HG03108 (cell line): ENCODE results near the gene BMPR1B.

Source experiments
- ATAC-seq: cut with Tn5 transposase; IDR thresholded peaks from one replicate; pipeline ENCODE4 v1.9.1; 2021; ENCODE audit warnings: moderate library complexity; ENCODE audit not compliant: unreplicated experiment

Gene BMPR1B

DNA sequence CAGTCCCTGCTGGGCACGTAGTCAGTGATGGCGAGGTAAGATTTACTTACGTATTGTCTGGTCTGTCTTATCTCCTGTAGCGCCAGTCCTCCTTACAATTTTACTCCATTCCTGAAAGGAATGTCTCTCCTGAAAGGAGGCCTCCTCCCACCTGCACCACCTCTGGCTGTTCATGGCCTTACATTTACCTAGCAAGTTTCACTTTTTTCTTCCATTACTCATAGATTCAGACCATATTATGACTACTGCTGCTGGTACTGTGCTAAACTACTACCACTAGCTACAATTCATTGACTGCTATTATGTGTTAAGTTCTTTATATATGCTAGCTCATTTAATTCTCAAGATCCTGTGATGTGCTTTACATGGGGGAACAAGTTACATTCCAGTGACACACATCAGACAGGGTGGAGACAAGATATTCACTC, 189.9 kb downstream of the BMPR1B start:
- ATAC-seq = no peak

DNA sequence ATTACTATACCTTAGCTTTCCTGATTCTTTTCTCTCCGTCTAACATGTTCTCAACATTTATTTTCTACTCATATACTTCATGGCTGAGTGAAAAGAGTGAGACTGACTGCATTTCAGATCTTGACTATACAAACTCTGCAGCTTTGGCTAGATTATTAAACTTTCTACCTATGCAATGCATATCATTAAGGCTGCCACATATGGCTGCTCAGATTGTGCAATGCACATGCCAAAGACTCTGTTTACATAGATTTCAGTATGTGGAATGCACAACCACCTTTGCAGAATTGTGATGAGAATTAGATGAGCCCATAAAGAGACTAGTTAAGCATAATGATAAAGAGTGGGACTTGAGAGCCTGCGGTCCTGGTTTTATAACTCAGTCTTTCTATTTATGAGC, 196.5 kb downstream of the BMPR1B start:
- ATAC-seq = no peak

DNA sequence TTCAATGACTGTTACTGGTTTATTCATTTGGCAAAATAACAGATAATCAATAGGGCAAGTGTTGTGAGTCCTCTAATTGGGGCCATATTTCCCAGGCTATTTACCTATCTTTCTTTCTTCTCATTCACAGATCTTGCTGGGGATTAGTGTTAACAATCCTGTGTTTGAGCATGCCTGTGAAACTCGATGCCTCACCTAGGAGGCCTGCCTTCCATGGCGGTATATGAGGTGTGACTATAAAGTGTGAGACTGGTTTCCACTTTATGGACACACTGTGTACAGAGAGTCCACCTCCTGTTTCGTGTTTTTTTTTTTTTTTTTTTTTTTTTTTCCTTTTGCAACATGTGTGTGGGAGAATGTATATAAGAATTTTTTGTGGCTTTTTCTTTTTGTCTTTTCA, 199.3 kb downstream of the BMPR1B start:
- ATAC-seq = no peak

DNA sequence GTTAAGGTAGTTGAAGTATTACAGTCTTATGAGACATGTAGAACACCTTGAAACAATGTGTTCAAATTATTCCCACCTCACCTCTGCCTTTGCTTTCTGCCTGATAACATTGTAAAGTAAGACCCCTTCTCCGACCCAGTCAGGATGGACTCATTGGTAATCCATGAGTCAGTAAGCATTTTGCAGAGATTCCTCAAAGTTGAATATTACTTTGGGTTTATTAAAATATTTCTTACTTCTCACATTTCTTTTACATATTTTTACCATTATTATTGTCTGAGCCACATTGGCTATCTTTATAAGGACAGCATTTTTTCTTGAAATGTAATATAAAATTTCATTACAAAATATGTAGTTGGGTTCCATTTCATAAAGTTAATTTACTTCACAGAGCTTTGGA, 201.6 kb downstream of the BMPR1B start:
- no peak for ATAC-seq

DNA sequence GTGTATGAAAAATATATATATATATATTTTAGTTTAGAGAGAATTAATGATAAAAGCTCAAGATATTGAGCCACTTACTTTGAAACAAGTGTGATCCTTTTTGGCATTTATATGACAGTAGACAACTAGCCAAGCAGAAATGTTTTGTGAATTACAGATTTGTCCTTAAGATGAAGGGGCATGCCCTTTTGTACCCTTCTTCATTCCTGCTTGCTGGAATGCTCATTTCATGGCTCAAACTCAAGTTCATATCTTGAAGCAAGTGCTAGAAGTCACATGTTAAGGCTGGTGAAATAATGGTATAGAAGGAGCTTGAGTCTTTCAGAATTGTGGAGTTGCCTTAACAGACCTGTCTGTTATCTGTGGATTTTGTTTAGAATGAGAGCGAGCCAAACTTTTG, 203.0 kb downstream of the BMPR1B start:
- ATAC-seq = no peak

DNA sequence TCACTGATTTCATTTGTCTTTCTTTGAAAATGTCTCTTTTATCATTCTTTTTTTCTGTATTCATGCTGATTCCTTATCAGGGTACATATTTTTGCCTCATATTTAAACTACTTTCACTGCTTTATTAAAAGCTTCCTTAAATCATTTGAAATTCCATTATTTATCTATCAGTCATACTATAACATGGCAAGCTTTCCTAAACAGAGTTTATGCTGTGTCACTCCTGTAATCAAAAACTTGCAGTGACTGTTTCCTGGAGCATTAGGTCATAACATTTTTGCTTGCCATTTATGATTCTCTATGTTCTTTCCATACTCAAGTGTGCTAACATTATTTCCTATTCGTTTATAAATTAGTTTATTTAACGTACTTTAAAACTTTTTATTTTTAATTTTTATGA, 203.7 kb downstream of the BMPR1B start:
- ATAC-seq = no peak

DNA sequence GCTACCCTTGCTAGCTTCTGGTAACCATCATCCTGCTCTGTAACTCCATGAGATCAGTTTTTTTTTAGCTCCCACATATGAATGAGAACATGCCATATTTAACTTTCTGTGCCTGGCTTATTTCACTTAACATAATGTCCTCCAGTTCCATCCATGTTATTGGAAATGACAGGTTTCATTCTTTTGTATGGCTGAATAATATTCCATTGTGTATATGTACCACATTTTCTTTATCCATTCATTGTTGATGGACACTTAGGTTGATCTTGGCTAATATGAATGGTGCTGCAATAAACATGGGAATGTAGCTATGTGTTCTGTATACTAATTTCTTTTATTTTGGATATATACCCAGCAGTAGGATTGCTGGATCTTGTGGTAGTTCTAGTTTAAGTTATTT, 204.7 kb downstream of the BMPR1B start:
- ATAC-seq = no peak

DNA sequence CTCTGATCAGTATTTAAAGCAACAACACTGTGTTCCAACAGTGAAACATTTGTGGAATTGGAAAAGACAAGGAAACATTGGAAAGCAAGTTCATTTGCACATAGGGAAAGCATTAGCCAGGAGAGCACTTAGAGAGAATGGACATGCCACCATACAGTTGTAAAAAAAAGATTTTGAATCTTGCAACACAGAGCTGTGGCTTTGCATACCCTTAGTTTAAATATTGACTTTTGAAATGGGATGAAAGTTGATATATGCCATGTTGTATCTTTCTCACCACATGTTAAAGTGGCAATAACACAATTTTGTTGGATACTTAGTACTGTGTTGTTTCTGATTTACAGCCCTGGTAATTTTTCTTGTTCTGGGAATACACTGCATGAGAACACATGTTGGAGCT, 208.1 kb downstream of the BMPR1B start:
- ATAC-seq = no peak

DNA sequence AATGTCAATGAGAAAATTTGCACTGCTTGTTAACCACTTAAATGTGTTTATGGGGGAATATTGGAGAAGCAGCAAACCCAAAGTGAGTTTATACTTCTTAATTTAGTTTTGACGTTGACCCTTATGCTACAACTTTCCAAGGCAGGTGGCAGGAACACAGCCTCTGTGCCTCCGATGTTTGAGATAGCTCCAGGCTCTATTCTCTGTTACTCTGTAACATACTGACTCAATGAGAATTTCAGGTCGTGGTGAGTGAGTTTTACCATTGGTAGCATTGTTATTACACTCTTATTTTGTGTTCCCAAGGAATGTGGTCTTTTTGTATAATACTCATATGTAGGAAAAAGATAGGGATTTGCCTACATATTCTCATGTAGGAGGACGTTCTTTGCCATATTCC, 210.7 kb downstream of the BMPR1B start:
- ATAC-seq = no peak

DNA sequence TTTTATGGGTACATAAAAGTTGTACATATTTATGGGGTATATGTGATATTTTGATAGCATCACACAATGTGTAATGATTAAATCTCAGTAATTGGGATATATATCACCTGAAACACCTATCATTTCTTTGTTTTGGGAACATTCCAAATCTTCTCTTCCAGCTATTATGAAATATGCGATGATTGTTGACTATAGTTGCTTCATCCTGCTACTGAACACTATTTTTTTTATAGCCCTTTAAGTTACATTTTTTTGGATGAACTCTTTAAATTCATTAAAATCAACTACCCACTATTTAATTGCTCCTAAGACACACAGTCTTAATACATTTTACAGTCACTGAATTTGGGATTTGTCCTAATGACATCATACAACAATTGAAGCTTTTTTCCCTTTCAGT, 212.9 kb downstream of the BMPR1B start:
- ATAC-seq = no peak

DNA sequence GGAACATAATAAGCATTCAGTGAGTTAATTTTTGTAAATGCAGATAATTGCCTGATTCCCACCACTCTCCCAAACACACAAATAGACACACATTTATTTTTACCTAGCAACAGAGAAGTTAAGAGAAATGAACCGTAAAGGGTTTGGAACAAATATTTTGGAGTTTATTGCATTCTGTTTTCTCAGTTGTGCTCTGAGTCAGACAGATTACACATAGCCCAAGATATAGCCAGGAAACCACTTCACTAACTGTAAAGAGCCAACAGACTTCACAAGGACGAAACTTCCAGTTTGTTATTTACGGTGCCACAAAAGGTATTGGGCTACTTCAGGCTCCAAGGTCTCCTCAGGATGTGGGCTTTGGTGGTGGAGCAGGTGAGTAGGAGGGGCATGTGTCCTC, 217.0 kb downstream of the BMPR1B start:
- no peak for ATAC-seq

DNA sequence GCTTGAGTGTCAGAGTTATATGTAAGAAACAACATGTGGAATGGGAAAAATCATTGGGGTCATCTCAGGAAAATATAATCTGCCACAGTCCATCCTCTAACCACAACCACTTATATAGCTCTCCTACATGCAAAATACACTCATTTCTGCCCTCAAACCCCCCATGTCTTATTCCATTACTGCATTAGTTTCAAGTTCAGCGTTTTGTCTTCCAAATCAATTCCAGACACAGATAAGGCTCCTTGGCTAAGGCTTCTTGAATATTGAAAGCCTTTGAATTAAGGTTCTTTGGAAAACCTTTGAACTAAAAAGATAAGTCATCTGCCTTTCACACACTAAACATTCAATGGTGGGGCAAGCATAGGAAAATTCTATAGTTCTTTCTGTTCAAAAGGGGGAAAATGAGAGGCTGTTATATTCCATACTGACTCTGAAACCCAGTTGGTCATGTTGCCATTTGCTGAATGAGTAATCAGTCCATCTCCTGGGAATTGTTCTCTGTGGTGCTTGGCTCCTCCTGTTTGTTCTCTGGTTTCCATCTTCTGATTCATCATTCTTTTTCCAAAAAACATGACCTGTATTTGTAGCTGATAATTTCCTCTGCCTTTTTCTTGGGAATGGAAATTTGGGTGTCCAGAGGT, 218.7 kb downstream of the BMPR1B start:
- no peak for ATAC-seq

DNA sequence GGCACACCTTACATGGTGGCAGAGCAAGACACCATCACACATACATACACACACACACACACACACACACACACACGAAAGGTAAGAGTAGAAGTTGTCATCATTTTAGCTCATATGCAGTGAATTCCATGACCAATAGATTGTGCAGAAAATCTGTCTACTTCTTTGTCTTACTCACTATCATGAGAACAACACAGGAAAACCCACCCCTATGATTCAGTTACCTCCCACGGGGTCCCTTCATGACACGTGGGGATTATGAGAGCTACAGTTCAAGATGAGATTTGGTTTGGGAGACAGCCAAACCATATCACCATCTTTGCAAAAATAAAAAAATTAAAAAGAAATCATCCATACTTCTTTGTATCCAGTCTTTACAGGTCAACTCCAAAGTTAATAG, 221.1 kb downstream of the BMPR1B start:
- ATAC-seq = no peak

DNA sequence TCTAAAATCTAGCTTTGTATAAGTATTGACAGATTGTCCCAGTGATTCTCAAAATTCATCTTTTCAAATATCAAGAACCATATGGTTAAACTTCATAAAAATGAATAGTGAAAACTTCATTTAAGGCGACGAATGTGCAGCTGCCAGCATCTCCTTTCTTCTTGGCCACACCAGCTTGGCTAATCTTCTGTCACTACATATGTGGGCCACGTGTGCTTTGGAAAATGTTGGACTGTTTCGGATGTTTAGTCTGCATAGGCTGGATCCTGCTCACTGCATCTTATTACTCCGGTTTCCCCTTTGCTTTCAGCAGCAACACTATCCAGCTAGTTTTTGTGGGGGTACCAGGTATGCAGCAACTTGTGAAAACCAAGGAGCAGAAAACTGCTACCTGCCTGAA, 221.9 kb downstream of the BMPR1B start:
- ATAC-seq = no peak

DNA sequence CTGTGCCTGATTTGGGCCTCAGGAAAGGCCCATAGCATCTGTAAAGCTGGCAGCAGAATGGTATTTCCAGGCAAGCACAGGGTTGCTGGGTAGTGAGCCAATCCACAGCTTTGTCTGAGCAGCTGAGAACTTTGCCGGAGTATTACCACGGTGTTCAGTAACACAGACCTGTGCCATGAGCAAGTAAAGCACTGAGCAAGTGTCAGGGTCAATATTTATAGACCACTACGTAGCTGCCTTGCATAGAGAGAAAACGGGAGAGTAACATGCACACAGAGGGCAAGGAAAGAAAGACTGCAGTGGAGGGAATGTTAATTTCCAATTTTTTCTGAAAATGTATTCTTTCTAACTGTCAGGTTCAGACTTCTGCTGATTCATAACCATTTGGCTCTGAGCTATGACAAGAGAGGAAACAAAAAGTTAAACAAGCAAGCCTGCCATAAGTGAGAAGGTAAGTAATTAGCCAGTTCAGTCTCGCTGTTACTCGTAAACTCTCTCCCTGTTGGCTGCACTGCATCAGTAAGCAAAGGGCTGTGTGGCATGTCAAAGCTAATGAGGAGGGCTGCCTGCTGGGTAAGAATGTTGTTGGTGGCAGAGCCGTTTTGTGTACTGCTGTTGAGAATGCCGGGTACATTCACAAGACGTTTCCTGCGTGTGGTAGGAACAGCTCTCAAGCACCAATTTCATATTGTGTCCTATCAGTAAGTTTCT, 238.1 kb downstream of the BMPR1B start:
- no peak for ATAC-seq

DNA sequence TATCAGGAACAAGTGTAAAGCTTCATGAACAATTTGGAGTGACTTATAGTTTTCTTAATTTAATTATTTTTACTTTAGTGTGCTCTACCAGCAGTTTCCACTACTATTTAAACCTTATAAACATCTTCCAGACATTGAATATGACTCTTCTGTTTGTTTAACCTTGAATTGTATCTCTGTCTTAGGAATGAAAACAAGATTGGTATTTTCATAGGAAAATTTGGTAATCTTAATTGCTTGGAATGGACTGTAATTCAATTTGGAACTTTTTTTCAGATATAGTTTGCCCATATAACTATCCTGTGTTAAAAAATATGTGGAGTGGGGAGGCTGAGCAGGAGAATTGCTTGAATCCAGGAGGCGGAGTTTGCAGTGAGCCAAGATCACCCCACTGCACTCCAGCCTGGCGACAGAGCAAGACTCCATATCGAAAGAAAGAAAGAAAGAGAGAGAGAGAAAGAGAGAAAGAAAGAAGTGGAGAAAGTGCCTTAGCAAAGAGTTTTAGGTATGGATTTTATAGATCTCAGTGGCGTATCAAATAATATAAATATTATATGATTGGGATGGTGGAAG, 242.4 kb downstream of the BMPR1B start:
- no peak for ATAC-seq

DNA sequence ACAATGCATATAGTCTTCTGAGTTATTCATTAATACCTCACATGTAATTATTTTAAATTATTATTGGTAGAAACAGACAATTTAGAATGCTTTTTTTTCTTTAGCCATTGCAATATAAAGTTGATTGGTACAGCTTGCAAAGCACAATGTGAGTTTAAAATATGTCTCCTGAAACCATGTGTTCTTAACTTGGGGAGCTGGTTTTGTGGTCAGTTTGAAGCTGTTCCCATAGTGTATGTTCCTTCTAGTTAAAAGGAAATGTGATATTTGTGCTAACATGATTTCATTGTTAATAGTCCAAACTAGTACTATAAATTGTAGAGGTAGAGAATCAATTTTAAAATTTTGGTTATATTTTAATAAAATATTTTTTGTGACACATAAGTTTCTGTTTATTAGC, 247.2 kb downstream of the BMPR1B start:
- ATAC-seq = no peak

DNA sequence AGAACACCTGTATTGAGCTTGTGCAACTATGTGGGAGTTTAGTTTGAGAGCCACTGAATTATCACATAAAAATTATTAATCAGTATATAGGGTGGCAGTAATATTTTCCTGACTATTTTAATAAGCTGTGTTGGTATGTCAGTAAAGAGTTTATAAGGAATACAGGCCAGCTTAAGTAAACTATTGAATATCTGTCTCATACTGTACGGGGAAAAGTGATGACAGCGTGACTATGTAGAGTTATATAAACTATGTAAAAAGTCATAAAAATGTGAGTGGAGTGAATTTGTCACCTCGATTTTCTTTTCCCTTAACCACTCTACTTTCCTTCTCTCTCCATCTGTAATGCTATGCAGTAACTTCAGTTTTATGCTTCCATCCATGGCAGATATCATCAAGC, 250.2 kb downstream of the BMPR1B start:
- ATAC-seq = no peak

DNA sequence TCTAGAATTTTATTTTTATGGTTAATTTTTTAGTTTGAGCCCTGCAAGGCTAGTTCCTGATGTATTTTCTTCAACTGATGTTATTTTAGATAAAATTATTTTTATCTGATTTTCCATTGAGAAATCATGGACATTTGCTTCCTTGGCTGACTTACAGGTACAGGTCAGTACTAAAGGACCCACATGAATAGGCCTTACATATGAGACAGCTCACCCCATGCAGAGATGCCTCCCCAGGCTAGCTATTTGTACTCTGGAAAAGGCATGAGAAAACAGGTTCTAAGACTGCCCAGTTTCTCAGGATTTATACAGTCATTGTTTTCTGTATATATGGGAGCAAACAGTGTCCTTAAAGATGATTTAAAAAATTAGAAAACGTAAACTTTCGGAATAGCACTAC, 255.5 kb downstream of the BMPR1B start:
- no peak for ATAC-seq

DNA sequence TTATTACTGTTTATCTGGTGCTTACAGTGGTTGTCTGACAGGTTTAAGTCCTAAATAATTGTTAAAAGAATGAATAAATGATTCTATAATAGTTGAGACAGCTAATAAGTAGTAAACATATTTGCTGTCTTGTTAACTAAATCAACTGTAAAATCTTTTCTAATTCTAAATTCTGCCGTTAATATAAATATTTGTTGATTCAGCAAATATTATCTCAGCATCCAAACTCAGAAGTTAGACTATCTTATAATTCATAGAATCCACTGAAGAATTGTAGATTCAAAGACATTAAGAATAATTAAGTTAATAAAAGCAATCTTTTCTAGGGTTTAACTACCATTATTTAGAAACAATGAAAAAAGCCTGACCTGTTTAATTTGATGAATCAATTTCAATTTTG, 256.3 kb downstream of the BMPR1B start:
- no peak for ATAC-seq

DNA sequence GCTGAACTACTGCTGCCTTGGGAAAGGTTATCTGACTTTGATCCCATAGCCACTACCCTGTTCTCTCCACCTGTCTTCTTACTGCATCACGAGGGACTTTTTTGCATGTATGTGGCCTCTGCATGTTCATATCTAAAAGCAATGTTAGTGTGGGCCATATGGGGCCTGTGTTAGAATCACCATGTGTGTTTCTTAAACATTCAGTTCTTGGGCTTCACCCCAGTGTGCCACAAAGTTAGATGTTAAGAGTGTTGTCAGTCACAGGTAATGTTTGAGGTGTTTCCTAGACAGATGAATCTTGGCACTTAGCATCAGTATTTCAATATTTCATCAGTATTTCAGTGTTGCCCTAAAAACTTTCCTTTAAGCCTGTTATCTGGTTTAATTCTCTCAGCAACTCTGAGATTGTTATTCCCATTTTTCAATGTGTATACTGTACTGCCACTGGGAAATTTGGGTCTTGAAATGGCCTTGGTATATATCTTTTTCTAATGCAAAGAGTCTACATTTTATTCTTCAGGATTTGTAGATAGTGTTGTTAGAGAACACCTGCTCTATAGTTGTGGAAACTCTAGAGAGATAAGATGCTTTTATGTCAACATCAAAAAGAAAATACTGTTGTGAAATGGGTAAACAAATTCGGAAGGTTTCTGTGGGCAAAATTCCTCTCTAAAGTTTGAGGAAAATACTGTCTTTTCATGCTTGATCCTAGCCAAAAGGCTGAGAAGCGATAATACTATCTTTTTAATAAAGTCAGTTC, 259.7 kb downstream of the BMPR1B start:
- ATAC-seq = no peak

DNA sequence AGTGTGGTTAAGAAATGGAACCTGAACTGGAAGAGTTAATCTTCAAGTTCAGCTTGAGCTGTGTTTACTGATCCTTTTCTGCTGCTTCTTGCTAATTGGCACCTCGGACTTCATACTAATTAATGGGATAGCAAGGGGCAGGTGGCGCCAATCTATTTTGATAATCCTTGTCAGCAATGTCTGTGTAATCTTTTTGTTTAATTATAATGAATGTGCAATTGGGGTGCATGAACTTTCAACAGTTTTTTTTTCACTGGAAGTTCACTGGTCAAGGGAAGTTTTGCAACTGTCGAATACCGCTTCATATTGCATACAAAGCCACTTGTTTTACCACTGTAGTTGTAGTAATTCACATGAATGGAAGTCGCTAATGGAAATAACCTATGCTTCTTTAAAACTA, 261.0 kb downstream of the BMPR1B start:
- no peak for ATAC-seq
